CD4-positive, alpha-beta T cell treated with Interleukin-4 for 4 hours (primary cell): Measurements from ENCODE around the gene SULT1E1.
"Not testable (repeated sequence)": the region's sequence is repeated elsewhere in the genome, so short reads cannot be mapped to it uniquely, and the experiment has no call there.

ENCODE experiments used
- DNase-seq: peaks from one replicate; pipeline ENCODE4 v3.0.0-alpha.2; 2020

Gene SULT1E1

GRCh38 chr4:69838977-69839376 is 21.0 kb downstream of the SULT1E1 start:
- DNase-seq, result no peak

GRCh38 chr4:69836287-69836686 is 23.7 kb downstream of the SULT1E1 start:
- DNase-seq, result no peak

- no peak for DNase-seq
Measured at GRCh38 chr4:69835766-69836165, 24.2 kb downstream of the SULT1E1 start.

- no peak for DNase-seq
Measured at GRCh38 chr4:69833251-69833650, 26.7 kb downstream of the SULT1E1 start.

- DNase-seq, result no peak
Measured at GRCh38 chr4:69832326-69833030, 27.5 kb downstream of the SULT1E1 start.

GRCh38 chr4:69831646-69832325 is 28.2 kb downstream of the SULT1E1 start:
- DNase-seq, result peak; percentile 14

DNA sequence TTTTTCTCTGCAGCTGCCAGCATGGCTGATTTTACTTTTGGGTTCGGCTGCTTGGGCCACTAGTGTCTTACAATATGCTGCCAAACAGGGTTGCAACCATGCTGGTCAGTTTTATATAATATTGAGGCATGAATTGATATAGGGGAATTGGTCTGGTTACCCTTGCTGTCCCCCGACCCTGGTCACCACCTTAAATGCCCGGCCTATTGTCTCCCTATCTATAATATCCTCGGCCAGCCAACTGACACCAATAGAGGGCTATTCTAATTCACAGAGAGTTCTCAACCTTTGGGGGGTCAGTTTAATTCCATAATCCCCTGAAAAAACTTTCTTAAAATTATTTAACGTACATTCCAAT is 28.7 kb downstream of the SULT1E1 start:
- no peak for DNase-seq

- DNase-seq, result no peak
Measured at GRCh38 chr4:69830560-69831269, 29.2 kb downstream of the SULT1E1 start.

GRCh38 chr4:69830192-69830559 is 29.8 kb downstream of the SULT1E1 start:
- no peak for DNase-seq

- DNase-seq, result no peak
Measured at GRCh38 chr4:69829678-69830077, 30.3 kb downstream of the SULT1E1 start.

DNA sequence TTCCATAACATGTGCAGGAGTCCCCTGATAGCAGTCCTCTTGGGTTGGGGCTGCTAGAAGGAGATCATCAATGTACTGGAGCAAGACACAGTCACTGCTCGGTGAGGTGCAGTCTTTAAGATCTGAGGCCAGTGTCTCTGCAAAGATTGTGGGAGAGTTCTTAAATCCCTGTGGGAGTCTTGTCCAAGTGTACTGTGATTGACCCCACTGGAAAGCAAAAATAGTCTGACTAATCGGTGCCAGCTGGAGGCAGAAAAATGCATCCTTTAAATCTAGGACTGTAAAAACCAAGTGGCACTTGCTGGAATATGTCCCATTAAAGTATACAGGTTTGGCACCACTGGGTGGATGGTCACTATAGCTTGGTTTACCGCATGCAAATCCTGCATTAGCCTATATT is 31.1 kb downstream of the SULT1E1 start:
- DNase-seq, result no peak

DNA sequence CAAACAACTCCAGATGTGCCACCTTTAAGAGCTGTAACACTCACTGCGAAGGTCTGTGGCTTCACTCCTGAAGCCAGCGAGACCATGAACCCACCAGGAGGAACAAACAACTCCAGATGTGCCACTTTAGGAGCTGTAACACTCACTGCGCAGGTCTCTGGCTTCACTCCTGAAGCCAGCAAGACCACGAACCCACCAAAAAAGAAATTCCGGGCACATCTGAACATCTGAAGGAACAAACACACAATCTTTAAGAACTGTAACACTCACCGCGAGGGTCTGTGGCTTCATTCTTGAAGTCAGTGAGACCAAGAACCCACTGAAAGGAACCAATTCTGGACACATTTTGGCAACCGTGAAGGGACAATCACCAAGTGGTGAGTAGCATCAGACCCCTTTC is 34.9 kb downstream of the SULT1E1 start:
- not testable (repeated sequence) for DNase-seq

- peak; percentile 41 for DNase-seq
Measured at GRCh38 chr4:69823481-69824186, 36.3 kb downstream of the SULT1E1 start.

GRCh38 chr4:69823048-69823447 is 36.9 kb downstream of the SULT1E1 start:
- no peak for DNase-seq

- DNase-seq, result no peak
Measured at GRCh38 chr4:69822198-69822597, 37.7 kb downstream of the SULT1E1 start.

- no peak for DNase-seq
Measured at GRCh38 chr4:69818060-69818639, 41.8 kb downstream of the SULT1E1 start.

DNA sequence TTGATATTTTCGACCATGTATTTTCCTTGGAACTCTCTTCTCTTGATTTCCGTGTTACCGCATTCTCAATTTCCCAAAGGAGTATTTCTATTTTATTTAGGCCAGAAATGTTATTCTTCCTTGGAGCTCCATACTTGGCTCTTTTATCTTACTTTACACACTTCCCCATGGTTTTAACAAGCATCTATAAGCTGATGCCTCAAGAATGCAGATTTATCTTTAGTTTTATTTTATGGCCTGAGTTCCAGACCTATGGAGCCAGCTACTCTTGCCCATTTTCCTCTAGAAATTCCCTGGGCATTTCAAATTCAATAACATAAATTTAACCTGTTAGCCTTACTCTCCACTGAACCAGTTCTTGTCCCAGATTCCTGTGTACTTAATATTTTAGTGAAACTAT is 43.7 kb downstream of the SULT1E1 start:
- DNase-seq, result no peak

DNA sequence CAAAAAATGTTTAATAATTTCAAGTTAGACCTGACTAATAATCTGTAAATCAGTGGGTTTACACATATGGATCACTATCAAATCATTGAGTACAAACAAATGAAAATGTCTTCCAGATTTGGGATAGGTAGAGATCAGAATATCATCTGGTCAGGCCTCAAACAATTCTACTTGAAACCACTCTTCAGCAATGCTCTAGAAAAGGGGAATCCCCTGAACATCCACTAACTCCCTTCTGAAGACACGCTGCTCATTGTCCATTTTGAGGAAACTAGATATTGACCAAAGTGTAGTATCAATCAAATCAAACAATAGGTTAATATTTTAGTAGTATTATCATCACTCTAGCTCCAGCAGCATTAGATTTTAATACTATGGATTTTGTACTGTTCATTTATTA is 46.3 kb downstream of the SULT1E1 start:
- DNase-seq, result no peak

GRCh38 chr4:69811166-69811565 is 48.8 kb downstream of the SULT1E1 start:
- DNase-seq, result no peak

- DNase-seq, result no peak
Measured at GRCh38 chr4:69800599-69800998, 59.3 kb downstream of the SULT1E1 start.

GRCh38 chr4:69799337-69799736 is 60.6 kb downstream of the SULT1E1 start:
- DNase-seq, result no peak

- DNase-seq, result no peak
Measured at GRCh38 chr4:69793732-69794131, 66.2 kb downstream of the SULT1E1 start.
